MCF 10A (cell line): ENCODE data around the gene CXCL10. TPM values are rescaled to one million over a fixed set of nuclear protein-coding genes. Genes with fewer than 3 reads are reported as not detected.

Experiments used
- BruUV-seq: library from RNA; stranded (reverse); fragments of 400-500 nt; replicated peaks from 2 replicates; lab custom pipeline; 2021; lab: Mats Ljungman, UMichigan
- CTCF ChIA-PET: fragments of 300-600 bp; sonication (Branson Sonifier 250); formaldehyde crosslinking; extraction: SDS; loops from one replicate; lab custom pipeline; 2021; ENCODE audit warnings: antibody characterized with exemption, inconsistent platforms; lab: Yijun Ruan, JAX
- POLR2A ChIA-PET: fragments of 300-600, 350-650 bp; sonication (Branson Sonifier 250); formaldehyde crosslinking; extraction: SDS; loops from one replicate; lab custom pipeline; 2020; ENCODE audit warnings: antibody characterized with exemption, inconsistent platforms; lab: Yijun Ruan, JAX
- DNase-seq: peaks from one replicate; pipeline ENCODE4 v3.0.0-alpha.2; 2018; ENCODE audit not compliant: unreplicated experiment
- H3K27ac Mint-ChIP-seq: one replicate; pipeline ENCODE4 v1.8.0; 2022; ENCODE audit warnings: mild to moderate bottlenecking, low read depth, mixed read lengths; ENCODE audit not compliant: unreplicated experiment
- H3K27me3 Mint-ChIP-seq: one replicate; pipeline ENCODE4 v1.8.0; 2022; ENCODE audit warnings: mixed read lengths; ENCODE audit not compliant: insufficient read depth, unreplicated experiment
- H3K36me3 Mint-ChIP-seq: one replicate; pipeline ENCODE4 v1.8.0; 2022; ENCODE audit warnings: mild to moderate bottlenecking, moderate library complexity, mixed read lengths; ENCODE audit not compliant: insufficient read depth, unreplicated experiment
- H3K4me1 Mint-ChIP-seq: one replicate; pipeline ENCODE4 v1.8.0; 2022; ENCODE audit warnings: mixed read lengths; ENCODE audit not compliant: insufficient read depth, unreplicated experiment
- H3K4me3 Mint-ChIP-seq: one replicate; pipeline ENCODE4 v1.8.0; 2022; ENCODE audit warnings: mild to moderate bottlenecking, moderate library complexity, mixed read lengths; ENCODE audit not compliant: unreplicated experiment
- H3K9me3 Mint-ChIP-seq: one replicate; pipeline ENCODE4 v1.8.0; 2022; ENCODE audit warnings: mixed read lengths; ENCODE audit not compliant: unreplicated experiment
- intact Hi-C: fragments of 100-400 bp; cut with micrococcal nuclease; formaldehyde crosslinking; loops from 2 replicates; pipeline ENCODE4 v1.14.1; 2022
- total RNA-seq: library from RNA; stranded (reverse); gene quantifications from 2 replicates; pipeline ENCODE4 v1.2.3, GENCODE V29; 2022
- TF ChIP-seq, protein P1 (sequence below): fragments of 200-600 bp; IDR thresholded peaks from one replicate; pipeline ENCODE4 v1.8.0; 2022; ENCODE audit warnings: antibody characterized with exemption, mild to moderate bottlenecking; ENCODE audit not compliant: unreplicated experiment

Gene CXCL10
- total RNA-seq, 1 experiment from 2014 or later: not detected

GRCh38 chr4:76017056-76017686, 6.1 kb downstream of the CXCL10 start:
- ChIA-PET POLR2A (no interaction called here), CTCF (no interaction called here)
- BruUV-seq: no TSS peak
- intact Hi-C loops: no loop called here
- no peaks in the 10 kb centered on the region for H3K9me3 Mint-ChIP-seq
- H3K36me3 Mint-ChIP-seq: no peaks in the 10 kb centered on the region
- DNase-seq: no peak
- H3K27ac Mint-ChIP-seq: no peak overlapping the region
- H3K27me3 Mint-ChIP-seq: peaks cover 10% of the 10 kb centered on the region
- H3K4me3 Mint-ChIP-seq: no peak overlapping the region
- TF ChIP-seq, protein P1, sequence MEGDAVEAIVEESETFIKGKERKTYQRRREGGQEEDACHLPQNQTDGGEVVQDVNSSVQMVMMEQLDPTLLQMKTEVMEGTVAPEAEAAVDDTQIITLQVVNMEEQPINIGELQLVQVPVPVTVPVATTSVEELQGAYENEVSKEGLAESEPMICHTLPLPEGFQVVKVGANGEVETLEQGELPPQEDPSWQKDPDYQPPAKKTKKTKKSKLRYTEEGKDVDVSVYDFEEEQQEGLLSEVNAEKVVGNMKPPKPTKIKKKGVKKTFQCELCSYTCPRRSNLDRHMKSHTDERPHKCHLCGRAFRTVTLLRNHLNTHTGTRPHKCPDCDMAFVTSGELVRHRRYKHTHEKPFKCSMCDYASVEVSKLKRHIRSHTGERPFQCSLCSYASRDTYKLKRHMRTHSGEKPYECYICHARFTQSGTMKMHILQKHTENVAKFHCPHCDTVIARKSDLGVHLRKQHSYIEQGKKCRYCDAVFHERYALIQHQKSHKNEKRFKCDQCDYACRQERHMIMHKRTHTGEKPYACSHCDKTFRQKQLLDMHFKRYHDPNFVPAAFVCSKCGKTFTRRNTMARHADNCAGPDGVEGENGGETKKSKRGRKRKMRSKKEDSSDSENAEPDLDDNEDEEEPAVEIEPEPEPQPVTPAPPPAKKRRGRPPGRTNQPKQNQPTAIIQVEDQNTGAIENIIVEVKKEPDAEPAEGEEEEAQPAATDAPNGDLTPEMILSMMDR: no peak
- H3K4me1 Mint-ChIP-seq: no peaks in the 10 kb centered on the region

DNA sequence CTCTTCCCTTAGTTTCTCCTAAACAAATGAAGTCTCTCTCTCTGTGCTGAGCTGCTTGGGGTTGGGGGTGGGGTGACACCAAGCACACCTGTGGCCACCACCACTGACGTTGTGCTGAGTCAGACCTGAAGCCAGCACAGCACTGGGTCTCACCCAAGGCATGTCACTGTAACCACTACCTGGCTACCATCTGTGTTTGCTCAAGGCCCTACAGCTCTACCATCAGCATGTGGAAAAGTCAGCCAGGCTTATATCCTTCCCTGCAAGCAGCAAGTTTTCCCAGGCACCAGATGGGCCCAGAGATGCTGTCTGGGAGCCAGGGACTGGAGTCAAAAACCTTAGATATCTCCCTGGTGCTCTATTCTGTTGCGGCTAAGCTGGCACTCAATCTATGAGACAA, 6.9 kb downstream of the CXCL10 start:
- no peak overlapping the region for H3K4me3 Mint-ChIP-seq
- DNase-seq: no peak
- no peak overlapping the region for H3K27ac Mint-ChIP-seq
- no peaks in the 10 kb centered on the region for H3K9me3 Mint-ChIP-seq
- no peaks in the 10 kb centered on the region for H3K4me1 Mint-ChIP-seq
- intact Hi-C loops: no loop called here
- H3K27me3 Mint-ChIP-seq: peaks cover 10% of the 10 kb centered on the region
- POLR2A ChIA-PET: no interaction called here
- H3K36me3 Mint-ChIP-seq: no peaks in the 10 kb centered on the region
- TF ChIP-seq, protein P1: no peak
- CTCF ChIA-PET: no interaction called here
- BruUV-seq: no TSS peak

- intact Hi-C loops: no loop called here
- BruUV-seq: no TSS peak
These were observed 9.8 kb downstream of the CXCL10 start for GRCh38 chr4:76013540-76013939.

DNA sequence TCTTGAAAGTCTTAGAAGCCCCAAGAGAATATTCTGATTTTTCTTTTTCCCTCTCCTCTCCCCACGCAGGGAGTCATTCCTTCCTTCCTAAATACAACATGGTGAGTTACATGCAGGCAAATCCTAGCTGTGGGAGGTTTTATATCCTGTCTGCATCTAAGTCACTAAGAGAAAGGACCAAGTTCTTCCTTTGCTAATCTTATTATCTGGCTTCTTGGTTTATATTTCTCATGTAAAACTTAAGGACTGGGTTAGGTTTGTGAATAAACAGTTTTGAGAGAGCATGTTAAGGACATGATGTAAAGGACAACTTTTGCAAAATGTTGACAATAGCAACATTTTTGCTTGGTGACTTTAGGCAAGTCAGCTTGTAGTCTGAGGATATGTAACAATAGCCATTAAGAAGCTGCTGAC, 10.9 kb downstream of the CXCL10 start:
- ChIA-PET CTCF (no interaction called here), POLR2A (no interaction called here)
- intact Hi-C loops: no loop called here
- TF ChIP-seq, protein P1: no peak
- peaks cover 10% of the 10 kb centered on the region for H3K27me3 Mint-ChIP-seq
- no TSS peak for BruUV-seq
- H3K4me3 Mint-ChIP-seq: no peak overlapping the region
- H3K9me3 Mint-ChIP-seq: no peaks in the 10 kb centered on the region
- H3K4me1 Mint-ChIP-seq: peaks cover under 1% of the 10 kb centered on the region
- H3K36me3 Mint-ChIP-seq: no peaks in the 10 kb centered on the region
- no peak for DNase-seq
- H3K27ac Mint-ChIP-seq: no peak overlapping the region

More at GRCh38 chr4:76013540-76013939, 9.8 kb downstream of the CXCL10 start:
- DNase-seq: no peak
- H3K27me3 Mint-ChIP-seq: peaks cover 10% of the 10 kb centered on the region
- H3K27ac Mint-ChIP-seq: no peak overlapping the region
- no peaks in the 10 kb centered on the region for H3K9me3 Mint-ChIP-seq
- no peak overlapping the region for H3K4me3 Mint-ChIP-seq
- no peaks in the 10 kb centered on the region for H3K4me1 Mint-ChIP-seq
- TF ChIP-seq, protein P1: no peak
- POLR2A ChIA-PET: interaction anchor here (0.6 kb wide), 1 partner anchor 106 kb away, joined by 3 read pairs; no protein-coding TSS in a partner anchor
- no peaks in the 10 kb centered on the region for H3K36me3 Mint-ChIP-seq
- CTCF ChIA-PET: interaction anchor here (1.0 kb wide), 1 partner anchor 74 kb away, joined by 3 read pairs; no protein-coding TSS in a partner anchor
